Adrenal gland (tissue), 12 donors: ENCODE measurements around the gene PNMA5. TPM values are rescaled to one million over a fixed set of nuclear protein-coding genes. Genes with fewer than 3 reads are reported as not detected.
"Not testable (repeated sequence)": the region's sequence is repeated elsewhere in the genome, so short reads cannot be mapped to it uniquely, and the experiment has no call there.

Source experiments
- DNase-seq, 7 donors: peaks; one replicate each; pipeline ENCODE4 v3.0.0-alpha.2; 2019 to 2020
- H3K27ac ChIP-seq, 5 donors: fragments of 200-600 bp; sonication (generic) in 4 of 5; 1 replicate in 3 of 5; 2 replicates in 2 of 5; pipeline versions ENCODE4 v1.5.1 to v1.8.0; 2016 to 2020; ENCODE audit warnings: mild to moderate bottlenecking in 1 of 5
- H3K27me3 ChIP-seq: fragments of 200-600 bp; 2 replicates; pipeline ENCODE4 v1.8.0; 2021
- H3K36me3 ChIP-seq, 2 donors: fragments of 200-600 bp; replicated peaks in 1 of 2; 1 replicate in 1 of 2; 2 replicates in 1 of 2; pipeline versions ENCODE4 v1.5.1 to v1.8.0; 2018 to 2022
- H3K4me1 ChIP-seq, 2 donors: fragments of 200-600 bp; replicated peaks in 1 of 2; 1 replicate in 1 of 2; 2 replicates in 1 of 2; pipeline versions ENCODE4 v1.5.1 to v1.8.0; 2018 to 2021
- H3K4me3 ChIP-seq, 4 donors: fragments of 200-600 bp; sonication (generic) in 3 of 4; one replicate each; pipeline ENCODE4 v1.5.1; 2016 to 2018
- H3K9me3 ChIP-seq, 3 donors: fragments of 200-600 bp; sonication (generic) in 1 of 3; replicated peaks in 1 of 3; 1 replicate in 2 of 3; 2 replicates in 1 of 3; pipeline versions ENCODE4 v1.5.1 to v1.8.0; 2016 to 2021
- POLR2A ChIP-seq, 2 donors: fragments of 450-650 bp; IDR thresholded peaks; one replicate each; pipeline ENCODE4 v1.6.1; 2017; ENCODE audit warnings: antibody characterized with exemption in 2 of 2, mild to moderate bottlenecking in 2 of 2, moderate library complexity in 1 of 2
- WGBS, 4 donors: extraction: QIAGEN DNeasy Blood & Tissue Kit in 2 of 4; methylation state at CpG; one replicate each; pipeline versions ENCODE4 v1.1.5 to v1.1.7; 2013 to 2017; 5-methylcytosine and 5-hydroxymethylcytosine counted together
- intact Hi-C, 2 donors: fragments of 100-400 bp; cut with DNase I; formaldehyde crosslinking; loops; one replicate each; pipeline versions ENCODE4 v1.14.1 to v1.15.0; 2022 to 2023
- polyA plus RNA-seq, 3 donors: library from polyadenylated mRNA; stranded (reverse); fragments of 200-250 nt in 2 of 3; fragments of 350-450 nt in 1 of 3; fragmentation: Illumina TruSeq in 1 of 3; extraction: RNeasy Lipid Tissue Mini Kit (QIAGEN cat#74804) in 1 of 3; gene quantifications; one replicate each; pipeline ENCODE4 v1.2.3, GENCODE V29; 2013 to 2014
- total RNA-seq, 9 donors: library from RNA; depleted of rRNA in 4 of 9; stranded (reverse); fragments of >200 nt in 4 of 9; fragments of 120-200 nt in 1 of 9; fragmentation: NEBNext Ultra II Directional in 1 of 9; extraction: Animal tissue kit (Norgen Biotek cat#: 25700) in 1 of 9; gene quantifications; one replicate each; pipeline versions ENCODE4 v1.1.0 to v1.2.4, GENCODE V29; 2013 to 2023
- TF ChIP-seq, protein P1 (sequence below), 6 experiments: fragments of 450-650 bp in 4 of 6; fragments of 200-600 bp in 2 of 6; sonication (generic) in 1 of 6; IDR thresholded peaks; 1 replicate in 5 of 6; 2 replicates in 1 of 6; pipeline versions ENCODE4 v1.5.1 to v1.8.0; 2016 to 2021; ENCODE audit warnings: antibody characterized with exemption in 6 of 6, mild to moderate bottlenecking in 2 of 6, moderate library complexity in 1 of 6
- donor health status: healthy with polysubstance abuse.
- donor health status: Bipolar disorder and iron deficiency.
- donor health status: DM: yes; HTN: yes; CAD: no.
- donor health status: DM: no; HTN: no; CAD: no.
- donor health status: DM: no; HTN: no; CAD: no.
- donor health status: DM: yes; HTN: yes; CAD: no.

PNMA5 gene
- total and polyA plus RNA-seq, 12 donors: 0.07 to 0.16 TPM; not detected in 10

DNA sequence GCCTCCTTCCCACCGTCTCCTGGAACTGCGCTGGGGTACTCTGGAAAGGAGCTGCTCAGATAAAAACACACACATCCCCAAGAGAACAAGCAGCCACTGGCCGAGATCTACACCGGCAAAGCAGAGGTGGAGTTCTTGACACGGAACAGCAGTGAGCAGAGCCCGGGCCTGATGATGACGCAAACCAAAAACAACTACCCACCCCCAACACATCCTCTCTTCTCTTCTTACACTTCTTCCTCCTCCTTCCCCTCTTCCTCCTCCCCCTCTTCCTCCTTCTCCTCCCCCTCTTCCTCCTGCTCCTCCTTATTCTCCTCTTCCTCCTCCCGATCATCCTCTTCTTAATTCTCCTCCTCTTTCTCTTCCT, 4.6 kb downstream of the PNMA5 start:
- DNase-seq: no peak
- no peaks in the 10 kb centered on the region for H3K4me1 ChIP-seq
- no peak overlapping the region for H3K27ac ChIP-seq
- TF ChIP-seq, protein P1, sequence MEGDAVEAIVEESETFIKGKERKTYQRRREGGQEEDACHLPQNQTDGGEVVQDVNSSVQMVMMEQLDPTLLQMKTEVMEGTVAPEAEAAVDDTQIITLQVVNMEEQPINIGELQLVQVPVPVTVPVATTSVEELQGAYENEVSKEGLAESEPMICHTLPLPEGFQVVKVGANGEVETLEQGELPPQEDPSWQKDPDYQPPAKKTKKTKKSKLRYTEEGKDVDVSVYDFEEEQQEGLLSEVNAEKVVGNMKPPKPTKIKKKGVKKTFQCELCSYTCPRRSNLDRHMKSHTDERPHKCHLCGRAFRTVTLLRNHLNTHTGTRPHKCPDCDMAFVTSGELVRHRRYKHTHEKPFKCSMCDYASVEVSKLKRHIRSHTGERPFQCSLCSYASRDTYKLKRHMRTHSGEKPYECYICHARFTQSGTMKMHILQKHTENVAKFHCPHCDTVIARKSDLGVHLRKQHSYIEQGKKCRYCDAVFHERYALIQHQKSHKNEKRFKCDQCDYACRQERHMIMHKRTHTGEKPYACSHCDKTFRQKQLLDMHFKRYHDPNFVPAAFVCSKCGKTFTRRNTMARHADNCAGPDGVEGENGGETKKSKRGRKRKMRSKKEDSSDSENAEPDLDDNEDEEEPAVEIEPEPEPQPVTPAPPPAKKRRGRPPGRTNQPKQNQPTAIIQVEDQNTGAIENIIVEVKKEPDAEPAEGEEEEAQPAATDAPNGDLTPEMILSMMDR (IDR thresholded peaks at IDR 0.05): no peak
- no peak for TF ChIP-seq POLR2A (IDR thresholded peaks at IDR 0.05)
- H3K36me3 ChIP-seq: no peaks in the 10 kb centered on the region
- H3K27me3 ChIP-seq: peaks cover 8% of the 10 kb centered on the region
- intact Hi-C loops: no loop called here
- WGBS, 4 donors: 35 to 74% (median 65%) methylated on average over 6 to 8 of the region's 8 CpGs
- no peaks in the 10 kb centered on the region for H3K9me3 ChIP-seq
- no peak overlapping the region for H3K4me3 ChIP-seq

- Histone ChIP-seq H3K27ac (no peak overlapping the region), H3K4me3 (no peak overlapping the region), H3K4me1 (no peaks in the 10 kb centered on the region), H3K9me3 (no peaks in the 10 kb centered on the region), H3K27me3 (peaks cover 8% of the 10 kb centered on the region), H3K36me3 (no peaks in the 10 kb centered on the region)
- no peak for DNase-seq
- intact Hi-C loops: no loop called here
- TF ChIP-seq, protein P1 (IDR thresholded peaks at IDR 0.05): no peak
- no peak for TF ChIP-seq POLR2A (IDR thresholded peaks at IDR 0.05)
- WGBS, 4 donors: 58 to 72% (median 62%) methylated on average over 8 to 9 of the region's 9 CpGs; no CpG with 5 or more reads in 1 of the 4 donors
Observed at GRCh38 chrX:152988536-152989291, 5.2 kb downstream of the PNMA5 start.

GRCh38 chrX:152987801-152988200, 6.1 kb downstream of the PNMA5 start:
- Histone ChIP-seq H3K36me3 (no peaks in the 10 kb centered on the region), H3K4me1 (no peaks in the 10 kb centered on the region), H3K27ac (no peak overlapping the region), H3K9me3 (no peaks in the 10 kb centered on the region), H3K4me3 (no peak overlapping the region), H3K27me3 (peaks cover 8% of the 10 kb centered on the region)
- WGBS, 4 donors: 81 to 94% methylated on average over 8 of the region's 8 CpGs; no CpG with 5 or more reads in 2 of the 4 donors
- TF ChIP-seq, protein P1 (IDR thresholded peaks at IDR 0.05): no peak
- no peak for TF ChIP-seq POLR2A (IDR thresholded peaks at IDR 0.05)
- DNase-seq: no peak
- intact Hi-C loops: no loop called here

DNA sequence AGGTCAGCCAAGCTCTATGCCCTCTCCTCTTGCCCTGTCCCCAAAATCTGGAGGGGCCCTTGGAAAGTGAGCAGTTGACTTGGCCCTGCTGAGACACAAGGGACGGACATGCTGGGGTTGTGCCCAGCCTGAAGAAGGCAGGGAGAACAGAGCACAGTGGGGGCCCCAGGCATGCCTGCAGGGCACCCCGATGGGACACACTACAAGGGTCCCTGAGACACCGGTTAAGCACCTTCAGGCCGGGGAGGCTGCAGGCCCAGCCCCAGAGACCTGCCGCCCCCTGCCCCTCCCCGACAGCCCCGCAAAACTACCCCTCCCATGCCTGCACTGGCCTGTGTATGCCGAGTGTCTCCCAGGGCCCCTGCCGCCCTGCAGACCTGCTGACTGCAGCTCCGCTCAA, 6.8 kb downstream of the PNMA5 start:
- H3K27me3 ChIP-seq, DNase-seq, H3K4me1 ChIP-seq, H3K27ac ChIP-seq, H3K9me3 ChIP-seq, H3K36me3 ChIP-seq, H3K4me3 ChIP-seq, intact Hi-C loops: not testable (repeated sequence)
- WGBS, 4 donors: 80 to 100% methylated on average over 1 to 2 of the region's 10 CpGs; no CpG with 5 or more reads in 2 of the 4 donors

DNA sequence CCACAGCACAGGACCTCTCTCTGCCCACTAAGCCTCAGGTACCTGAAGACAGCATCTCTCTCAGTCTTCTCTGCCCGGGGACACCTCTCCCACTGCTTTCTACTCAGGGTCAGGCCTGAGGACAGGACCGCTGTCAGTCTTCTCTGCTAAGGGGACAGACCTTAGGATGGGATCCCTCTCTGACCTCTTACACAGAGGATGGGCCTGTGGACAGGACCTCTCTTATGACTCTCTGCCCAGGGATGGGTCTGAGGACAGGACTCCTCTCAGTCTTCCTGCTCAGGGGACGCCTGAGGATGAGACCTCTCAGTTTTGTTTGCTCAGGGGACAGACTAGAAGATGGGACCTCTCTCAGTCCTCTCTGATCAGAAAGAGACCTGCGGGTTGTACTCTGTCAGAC, 8.5 kb downstream of the PNMA5 start:
- WGBS, 4 donors: 83% methylated on average over 1 of the region's 4 CpGs; no CpG with 5 or more reads in 3 of the 4 donors
- H3K36me3 ChIP-seq, intact Hi-C loops, H3K27ac ChIP-seq, H3K4me3 ChIP-seq, H3K4me1 ChIP-seq, H3K27me3 ChIP-seq, DNase-seq, H3K9me3 ChIP-seq: not testable (repeated sequence)
